GM12873 (cell line): ENCODE results near the gene TFCP2L1.

ENCODE experiments used
- CTCF ChIP-seq: IDR thresholded peaks from 2 replicates; pipeline ENCODE4 v1.5.1; 2012; ENCODE audit warnings: low read depth, mild to moderate bottlenecking, moderate library complexity, low read length, control low read depth; ENCODE audit not compliant: insufficient read depth; ENCODE audit errors: missing control alignments

TFCP2L1 gene

DNA sequence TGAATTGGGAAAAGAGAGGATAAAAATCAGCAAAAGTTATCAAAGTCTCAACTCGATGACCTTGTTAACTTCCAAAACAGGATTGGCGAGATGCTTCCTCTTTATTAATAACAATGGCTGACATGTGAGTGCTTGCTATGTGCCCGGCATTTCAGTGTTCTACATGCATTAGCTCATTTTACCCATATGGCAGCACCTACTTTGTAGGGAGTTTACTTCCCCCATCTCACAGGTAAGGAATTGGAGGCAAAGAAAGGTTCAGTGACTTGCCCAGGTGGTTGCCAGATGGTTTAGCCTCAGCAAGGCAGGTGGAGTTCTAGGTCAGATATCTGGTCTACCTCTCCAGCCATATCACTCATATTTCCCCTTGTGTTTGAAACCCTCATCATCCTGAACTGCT, 12.4 kb downstream of the TFCP2L1 start:
- no peak for TF ChIP-seq CTCF

- no peak for TF ChIP-seq CTCF
Measured at GRCh38 chr2:121266543-121267106, 18.4 kb downstream of the TFCP2L1 start.

GRCh38 chr2:121263996-121264715, 20.8 kb downstream of the TFCP2L1 start:
- peak; percentile 11 for TF ChIP-seq CTCF

- no peak for TF ChIP-seq CTCF
Measured at GRCh38 chr2:121260370-121261154, 24.4 kb downstream of the TFCP2L1 start.

DNA sequence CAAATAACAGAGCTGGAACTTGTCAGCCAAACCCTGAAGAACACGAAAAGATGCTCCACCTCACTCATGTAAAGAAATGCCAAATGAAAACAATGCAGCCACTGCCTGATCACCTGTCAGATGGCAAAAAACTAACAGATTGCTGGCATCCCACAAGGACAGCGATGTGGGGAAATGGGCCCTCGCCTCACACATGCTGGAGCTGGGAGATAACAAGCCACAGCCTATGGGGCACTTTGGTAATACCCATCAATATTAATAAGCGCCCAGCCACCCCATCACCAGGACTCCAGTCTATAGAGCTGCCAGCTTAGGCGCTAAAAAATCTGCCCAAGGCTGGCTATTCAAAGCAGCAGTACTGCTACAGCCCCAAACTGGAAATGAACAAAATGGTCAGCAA, 27.0 kb downstream of the TFCP2L1 start:
- no peak for TF ChIP-seq CTCF

- TF ChIP-seq CTCF = no peak
Measured at GRCh38 chr2:121257480-121257840, 27.5 kb downstream of the TFCP2L1 start.

DNA sequence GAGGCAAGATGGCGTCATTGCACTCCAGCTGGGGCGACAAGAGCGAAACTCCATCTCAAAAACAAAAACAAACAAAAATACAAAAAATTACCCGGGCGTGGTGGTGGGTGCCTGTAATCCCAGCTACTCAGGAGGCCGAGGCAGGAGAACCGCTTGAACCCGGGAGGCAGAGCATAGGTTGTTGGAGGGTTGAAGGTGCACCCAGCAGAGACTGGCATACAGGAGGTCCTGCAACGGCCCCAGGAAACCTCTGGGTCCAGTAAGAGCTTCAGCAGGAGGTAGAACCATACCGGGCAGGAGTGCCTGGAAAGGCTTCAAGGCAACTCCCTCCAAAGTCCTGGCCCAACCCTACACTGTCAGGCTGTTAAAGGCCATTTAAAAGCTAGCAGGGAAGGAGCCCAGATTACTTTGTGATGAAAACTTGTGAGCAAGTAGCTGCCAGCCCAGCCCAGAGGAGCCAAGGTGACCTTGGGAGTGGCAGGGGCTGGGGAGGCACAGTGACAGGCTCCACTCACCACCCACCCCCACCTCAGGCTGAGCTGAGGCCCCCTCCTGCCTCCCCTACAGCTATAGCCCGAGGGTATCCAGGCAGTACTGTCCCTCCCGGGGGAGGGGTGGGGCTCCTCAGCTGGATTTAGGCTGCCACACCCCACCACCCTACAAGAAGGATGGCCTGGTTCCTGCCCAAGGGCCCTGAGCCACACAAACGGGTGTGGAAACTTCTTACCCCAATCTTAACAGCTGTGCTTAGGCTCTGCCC, 28.1 kb downstream of the TFCP2L1 start:
- TF ChIP-seq CTCF = no peak
